ENCODE data around the gene ERCC5.

The ERCC5 gene

GRCh38 chr13:102845630-102846260 lies at the start of gene ERCC5:
Gene ERCC5, plus strand, starts transcription at chr13:102846032. Its CDS starts 235 bp downstream, at chr13:102846267.
- H3K27ac ChIP-seq: peak within 1 kb of the TSS; percentile 96
- TF ChIP-seq CTCF (IDR thresholded peaks at IDR 0.05) (no peak), ZFX (IDR thresholded peaks at IDR 0.05; ENCODE audit: borderline replicate concordance) (no peak)

GRCh38 chr13:102798581-102799425 lies 47.0 kb upstream of the ERCC5 start, which contains the start of the genes BIVM and POGLUT2:
Gene BIVM, plus strand, starts transcription at chr13:102799119. Its CDS starts 8,149 bp downstream, at chr13:102807268.
Gene POGLUT2, minus strand, starts transcription at chr13:102798976. Its CDS starts 306 bp downstream, at chr13:102798670.
- no peak for TF ChIP-seq CTCF (IDR thresholded peaks at IDR 0.05)
- no peak for TF ChIP-seq ZFX (IDR thresholded peaks at IDR 0.05; ENCODE audit: borderline replicate concordance)
- peak within 1 kb of the TSS; percentile 29; the same call in 1 of the 2 replicates for H3K27ac ChIP-seq

- peak overlapping the region; percentile 29; the same call in 1 of the 2 replicates for H3K27ac ChIP-seq
- TF ChIP-seq CTCF (IDR thresholded peaks at IDR 0.05) (no peak), ZFX (IDR thresholded peaks at IDR 0.05; ENCODE audit: borderline replicate concordance) (no peak)
Observed at GRCh38 chr13:102799426-102800144, 46.2 kb upstream of the ERCC5 start.

- H3K27ac ChIP-seq: peak overlapping the region; percentile 15; the same call in 1 of the 2 replicates
- TF ChIP-seq ZFX (IDR thresholded peaks at IDR 0.05; ENCODE audit: borderline replicate concordance): no peak
- TF ChIP-seq CTCF (IDR thresholded peaks at IDR 0.05): peak; percentile 84
Observed at GRCh38 chr13:102800145-102801041, 45.4 kb upstream of the ERCC5 start.

- TF ChIP-seq ZFX (IDR thresholded peaks at IDR 0.05; ENCODE audit: borderline replicate concordance): no peak
- TF ChIP-seq CTCF (IDR thresholded peaks at IDR 0.05): no peak
- no peak overlapping the region for H3K27ac ChIP-seq
Observed at GRCh38 chr13:102805680-102806079, 40.2 kb upstream of the ERCC5 start.

GRCh38 chr13:102807699-102808098 lies 38.1 kb upstream of the ERCC5 start:
- TF ChIP-seq ZFX (IDR thresholded peaks at IDR 0.05; ENCODE audit: borderline replicate concordance) (no peak), CTCF (IDR thresholded peaks at IDR 0.05) (no peak)
- H3K27ac ChIP-seq: no peak overlapping the region

Measured in 22Rv1 (cell line).